Measurements from ENCODE around the gene AGXT. TPM values are rescaled to one million over a fixed set of nuclear protein-coding genes. Genes with fewer than 3 reads are reported as not detected.

Gene AGXT
- total RNA-seq, 1 experiment from 2014 or later = 0.34 TPM

DNA sequence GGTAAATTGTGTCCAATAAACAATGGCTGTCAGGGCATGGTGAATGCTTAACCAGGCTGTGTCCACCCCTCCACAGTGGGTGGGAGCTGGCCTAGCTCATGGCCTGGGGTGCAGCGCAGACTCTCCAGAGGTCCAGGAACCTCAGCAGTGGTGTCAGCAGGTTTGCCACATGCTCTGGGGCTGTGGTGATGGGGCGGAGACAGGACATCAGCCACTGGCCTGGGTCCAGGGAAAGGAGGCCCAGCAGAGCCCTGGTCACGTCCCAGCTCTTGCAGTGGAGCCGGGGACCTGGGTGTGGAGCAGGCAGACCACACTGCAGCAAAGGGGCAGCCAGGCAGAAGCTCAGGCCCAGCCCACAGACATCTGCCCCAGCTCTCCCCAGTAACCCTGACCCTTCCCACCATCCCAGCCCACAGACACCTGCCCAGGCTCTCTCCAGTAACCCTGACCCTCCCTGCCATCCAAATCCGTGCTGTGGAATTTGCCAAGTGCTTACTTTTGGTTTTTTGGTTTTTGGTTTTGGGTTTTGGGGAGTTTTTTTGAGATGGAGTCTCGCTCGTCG lies 34.8 kb upstream of the AGXT start:
- TF ChIP-seq SIN3A (IDR thresholded peaks at IDR 0.05; ENCODE audit: low read depth) (no peak), SRF (IDR thresholded peaks at IDR 0.05; ENCODE audit: low read depth) (no peak), CBX3 (IDR thresholded peaks at IDR 0.05; ENCODE audit: low read depth) (no peak), FOSL1 (IDR thresholded peaks at IDR 0.05; ENCODE audit: low read depth) (no peak), POLR2A (IDR thresholded peaks at IDR 0.05; ENCODE audit: borderline replicate concordance, extremely low read depth, insufficient read depth, insufficient read length) (no peak), EGR1 (IDR thresholded peaks at IDR 0.05; ENCODE audit: low read depth) (no peak), TCF7L2 (IDR thresholded peaks at IDR 0.05; ENCODE audit: borderline replicate concordance, extremely low read depth, insufficient read depth, insufficient read length) (no peak), YY1 (IDR thresholded peaks at IDR 0.05; ENCODE audit: extremely low read depth, insufficient replicate concordance, low read depth, low read length) (no peak), ZNF274 (IDR thresholded peaks at IDR 0.05; ENCODE audit: low read depth, low read length) (no peak), RAD21 (IDR thresholded peaks at IDR 0.05; ENCODE audit: low read depth) (no peak), SP1 (IDR thresholded peaks at IDR 0.05; ENCODE audit: low read depth) (no peak)
- TF ChIP-seq, protein P1, sequence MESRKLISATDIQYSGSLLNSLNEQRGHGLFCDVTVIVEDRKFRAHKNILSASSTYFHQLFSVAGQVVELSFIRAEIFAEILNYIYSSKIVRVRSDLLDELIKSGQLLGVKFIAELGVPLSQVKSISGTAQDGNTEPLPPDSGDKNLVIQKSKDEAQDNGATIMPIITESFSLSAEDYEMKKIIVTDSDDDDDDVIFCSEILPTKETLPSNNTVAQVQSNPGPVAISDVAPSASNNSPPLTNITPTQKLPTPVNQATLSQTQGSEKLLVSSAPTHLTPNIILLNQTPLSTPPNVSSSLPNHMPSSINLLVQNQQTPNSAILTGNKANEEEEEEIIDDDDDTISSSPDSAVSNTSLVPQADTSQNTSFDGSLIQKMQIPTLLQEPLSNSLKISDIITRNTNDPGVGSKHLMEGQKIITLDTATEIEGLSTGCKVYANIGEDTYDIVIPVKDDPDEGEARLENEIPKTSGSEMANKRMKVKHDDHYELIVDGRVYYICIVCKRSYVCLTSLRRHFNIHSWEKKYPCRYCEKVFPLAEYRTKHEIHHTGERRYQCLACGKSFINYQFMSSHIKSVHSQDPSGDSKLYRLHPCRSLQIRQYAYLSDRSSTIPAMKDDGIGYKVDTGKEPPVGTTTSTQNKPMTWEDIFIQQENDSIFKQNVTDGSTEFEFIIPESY (IDR thresholded peaks at IDR 0.05; ENCODE audit: extremely low read depth, insufficient replicate concordance, low read length) = no peak
- TF ChIP-seq, protein P2, sequence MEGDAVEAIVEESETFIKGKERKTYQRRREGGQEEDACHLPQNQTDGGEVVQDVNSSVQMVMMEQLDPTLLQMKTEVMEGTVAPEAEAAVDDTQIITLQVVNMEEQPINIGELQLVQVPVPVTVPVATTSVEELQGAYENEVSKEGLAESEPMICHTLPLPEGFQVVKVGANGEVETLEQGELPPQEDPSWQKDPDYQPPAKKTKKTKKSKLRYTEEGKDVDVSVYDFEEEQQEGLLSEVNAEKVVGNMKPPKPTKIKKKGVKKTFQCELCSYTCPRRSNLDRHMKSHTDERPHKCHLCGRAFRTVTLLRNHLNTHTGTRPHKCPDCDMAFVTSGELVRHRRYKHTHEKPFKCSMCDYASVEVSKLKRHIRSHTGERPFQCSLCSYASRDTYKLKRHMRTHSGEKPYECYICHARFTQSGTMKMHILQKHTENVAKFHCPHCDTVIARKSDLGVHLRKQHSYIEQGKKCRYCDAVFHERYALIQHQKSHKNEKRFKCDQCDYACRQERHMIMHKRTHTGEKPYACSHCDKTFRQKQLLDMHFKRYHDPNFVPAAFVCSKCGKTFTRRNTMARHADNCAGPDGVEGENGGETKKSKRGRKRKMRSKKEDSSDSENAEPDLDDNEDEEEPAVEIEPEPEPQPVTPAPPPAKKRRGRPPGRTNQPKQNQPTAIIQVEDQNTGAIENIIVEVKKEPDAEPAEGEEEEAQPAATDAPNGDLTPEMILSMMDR (IDR thresholded peaks at IDR 0.05 in 2 of 3, conservative IDR thresholded peaks at IDR 0.05 in 1 of 3; ENCODE audit: borderline replicate concordance in 1 of 3, insufficient read depth in 1 of 3, low read depth in 2 of 3, low read length in 2 of 3) = no peak
- TF ChIP-seq, protein P3, sequence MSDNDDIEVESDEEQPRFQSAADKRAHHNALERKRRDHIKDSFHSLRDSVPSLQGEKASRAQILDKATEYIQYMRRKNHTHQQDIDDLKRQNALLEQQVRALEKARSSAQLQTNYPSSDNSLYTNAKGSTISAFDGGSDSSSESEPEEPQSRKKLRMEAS (IDR thresholded peaks at IDR 0.05) = no peak
- intact Hi-C loops (cut with micrococcal nuclease) = loop anchor here (10.0 kb wide), 1 partner anchor 169 kb away; no protein-coding TSS in a partner anchor
- ATAC-seq = no peak
- Histone ChIP-seq H3K79me2 (ENCODE audit: insufficient read depth, low read length) (no peaks in the 10 kb centered on the region), H3K27me3 (ENCODE audit: insufficient read depth, low read length) (peaks cover 6% of the 10 kb centered on the region; the same call in 1 of the 2 replicates), H4K20me1 (ENCODE audit: insufficient read depth) (no peaks in the 10 kb centered on the region), H2AFZ (ENCODE audit: low read depth, low read length, poor library complexity, severe bottlenecking) (no peak overlapping the region), H3K36me3 (ENCODE audit: control insufficient read depth in 1 of 2, insufficient read depth in 2 of 2, low read length in 2 of 2) (no peaks in the 10 kb centered on the region), H3K9me3 (ENCODE audit: control insufficient read depth in 1 of 2, insufficient read depth in 1 of 2, low read depth in 1 of 2, low read length in 2 of 2) (no peaks in the 10 kb centered on the region), H3K27ac (ENCODE audit: low read depth, low read length) (no peak overlapping the region), H3K4me3 (replicated peaks in 1 of 2; ENCODE audit: low read depth in 1 of 2, low read length in 2 of 2) (no peak overlapping the region), H3K9ac (ENCODE audit: low read length) (no peak overlapping the region), H3K4me2 (ENCODE audit: low read length) (no peak overlapping the region), H3K4me1 (ENCODE audit: control insufficient read depth in 1 of 2, insufficient read depth in 2 of 2, low read length in 2 of 2) (peaks cover 4 to 6% of the 10 kb centered on the region in 2 experiments; a peak in 3 of 4 replicates), H3K9me2 (ENCODE audit: insufficient read depth) (no peaks in the 10 kb centered on the region)
- no TSS peak for BruUV-seq (replicated peaks)
- no peak for DNase-seq (ENCODE audit: low read depth, low spot score)
- RAD21 ChIA-PET (ENCODE audit: low non-redundant PET in 1 of 2, low total read pairs in 2 of 2, uncharacterized antibody in 2 of 2, unreplicated experiment in 2 of 2) = no interaction called here
- POLR2A ChIA-PET = no interaction called here
- CTCF ChIA-PET = no interaction called here
